ENCODE results near the gene FANCC.
A peak's percentile ranks its signal among the peaks of the same experiment; 100 is the strongest.

The FANCC gene

DNA sequence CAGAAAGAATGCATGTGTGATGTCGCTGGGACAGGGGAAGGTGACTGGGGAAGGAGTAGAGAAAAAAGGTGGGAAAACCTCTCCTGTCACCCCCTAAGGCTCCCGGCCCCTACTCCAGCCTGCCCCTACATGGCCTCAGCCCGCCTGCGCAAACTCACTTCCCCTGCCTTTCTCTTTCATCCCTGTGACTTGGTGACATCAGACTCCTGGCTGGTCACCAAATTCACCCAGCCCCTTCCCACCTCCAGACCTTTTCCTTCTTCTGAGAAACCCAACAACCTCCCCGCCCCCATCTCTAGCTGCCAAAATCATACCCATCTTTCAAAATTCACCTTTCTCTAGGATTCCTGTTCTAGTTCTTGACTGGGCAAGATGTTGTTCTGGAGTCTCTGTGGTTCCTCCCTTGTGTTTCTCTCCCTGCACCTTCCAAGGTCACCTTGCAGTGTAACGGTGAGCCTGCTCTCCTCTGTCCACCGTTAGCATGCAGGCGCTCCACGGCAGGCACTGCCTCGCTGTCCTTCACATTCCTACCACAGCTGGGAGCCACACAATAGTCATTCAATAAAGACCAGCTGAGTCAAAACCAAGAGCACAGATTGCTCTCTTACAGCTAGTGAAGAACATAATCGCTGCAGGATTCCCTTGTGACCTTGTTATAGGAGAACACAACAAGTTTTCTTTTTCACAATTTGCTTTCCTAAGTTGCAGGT is 134.5 kb downstream of the FANCC start:
- no peak for DNase-seq

DNA sequence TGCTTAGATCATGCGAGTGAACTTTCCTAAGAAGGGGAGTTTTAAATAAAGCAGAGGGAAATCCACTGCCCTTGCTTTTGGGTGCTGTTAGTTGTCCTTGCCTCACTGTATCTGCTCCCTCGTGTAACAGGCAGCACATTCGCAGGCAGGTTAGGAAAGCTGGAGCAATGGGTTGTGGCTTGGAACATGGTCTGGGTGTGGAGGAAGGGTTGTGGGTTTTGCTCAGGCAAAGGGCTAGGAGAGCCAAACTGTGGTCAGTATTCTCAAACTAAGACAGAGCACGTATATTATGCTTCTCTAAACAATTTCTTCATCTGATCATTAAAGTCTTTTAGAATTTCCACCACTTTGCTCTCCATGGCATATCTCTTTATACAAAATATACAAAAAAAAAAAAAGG is 135.7 kb downstream of the FANCC start:
- DNase-seq: no peak

DNA sequence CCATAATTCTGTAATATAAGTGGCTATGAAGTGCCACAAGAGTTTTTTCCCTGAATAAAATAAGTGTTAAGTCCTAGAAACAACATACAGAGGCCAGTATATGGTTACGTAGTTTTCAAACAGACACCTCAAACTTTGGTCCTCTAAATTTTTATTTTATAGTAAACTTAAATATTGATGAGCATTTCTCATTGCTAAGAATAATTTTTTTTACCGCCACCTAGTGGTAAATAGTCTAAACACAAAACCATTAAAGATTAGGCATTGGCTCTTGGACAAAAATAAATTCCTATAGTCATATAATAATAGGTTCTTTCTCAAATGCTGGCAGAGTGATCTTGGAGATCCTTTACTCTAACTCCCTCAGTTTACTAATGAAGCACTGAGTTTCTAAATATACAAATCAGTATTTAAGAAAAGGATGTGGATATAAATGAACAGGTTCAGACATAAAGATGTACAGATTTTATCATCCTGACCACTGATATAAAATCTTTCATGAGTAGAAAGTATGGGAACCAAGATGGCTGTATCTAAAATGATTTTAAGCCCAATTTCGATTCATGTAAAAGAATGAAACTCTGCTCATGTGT is 136.2 kb downstream of the FANCC start:
- peak in 1 of 2 donors; percentile 59 for DNase-seq

DNA sequence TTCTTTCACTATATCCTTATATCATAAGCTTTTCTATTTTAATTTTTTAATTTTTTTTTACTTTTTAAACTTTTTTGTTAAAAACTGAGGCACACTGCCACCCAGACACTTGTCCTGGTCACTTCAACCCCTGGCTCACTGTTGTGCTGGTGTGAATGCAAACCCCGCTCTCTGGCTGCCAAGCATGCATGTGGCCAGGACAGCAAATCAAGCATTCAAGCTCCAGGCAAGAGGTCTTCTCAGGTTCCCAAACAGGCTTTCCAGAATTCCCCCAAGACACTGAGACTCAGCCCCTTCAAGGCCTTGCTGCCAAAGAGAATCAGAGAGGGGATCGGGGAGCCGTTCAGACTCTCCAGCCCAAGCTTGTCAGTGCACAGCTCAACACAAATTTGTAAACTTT is 139.9 kb downstream of the FANCC start:
- no peak for DNase-seq

DNA sequence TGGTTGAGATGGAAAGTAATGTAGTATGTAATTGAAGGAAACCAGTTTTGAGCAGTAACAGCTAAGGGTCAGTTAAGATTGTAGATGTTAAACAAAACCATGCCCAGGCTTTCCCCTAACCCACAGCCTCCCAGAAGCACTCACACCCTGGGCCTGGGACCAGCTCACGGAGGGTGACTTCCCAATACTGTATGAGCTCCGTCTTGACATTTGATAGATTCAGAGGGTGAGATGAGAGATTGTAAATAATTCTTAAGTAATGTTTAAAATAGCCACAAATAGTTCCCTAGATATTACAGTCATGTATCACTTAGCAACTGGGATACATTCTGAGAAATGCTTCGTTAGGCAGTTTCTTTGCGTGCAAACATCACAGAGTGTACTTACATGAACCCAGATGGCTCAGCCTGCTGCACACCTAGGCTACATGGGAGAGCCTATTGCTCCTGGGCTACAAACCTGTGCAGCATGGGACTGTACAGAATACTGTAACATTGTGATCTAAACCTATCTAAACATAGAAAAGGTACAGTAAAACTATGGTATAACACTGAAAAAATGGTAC is 140.7 kb downstream of the FANCC start:
- DNase-seq: no peak

DNA sequence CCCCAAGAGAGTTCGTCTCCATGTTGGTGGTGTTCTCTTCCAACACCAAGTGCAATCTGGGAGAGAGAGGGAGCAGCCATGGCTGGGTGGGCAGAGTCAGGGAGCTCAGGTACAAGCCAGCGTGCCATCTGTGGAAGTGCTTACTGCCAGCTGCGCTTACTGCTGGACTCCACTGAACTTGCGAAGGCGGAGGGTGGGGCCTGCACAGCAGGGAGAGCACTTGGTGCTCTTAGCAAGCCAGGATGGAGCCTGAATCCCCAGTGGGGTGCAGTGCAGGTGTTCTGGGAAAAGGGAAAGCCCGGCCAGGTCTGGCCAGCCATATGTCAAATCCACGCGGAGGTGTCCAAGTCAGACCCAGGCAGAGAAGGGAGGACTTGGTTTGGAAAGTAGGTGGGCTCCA is 142.0 kb downstream of the FANCC start:
- no peak for DNase-seq

DNA sequence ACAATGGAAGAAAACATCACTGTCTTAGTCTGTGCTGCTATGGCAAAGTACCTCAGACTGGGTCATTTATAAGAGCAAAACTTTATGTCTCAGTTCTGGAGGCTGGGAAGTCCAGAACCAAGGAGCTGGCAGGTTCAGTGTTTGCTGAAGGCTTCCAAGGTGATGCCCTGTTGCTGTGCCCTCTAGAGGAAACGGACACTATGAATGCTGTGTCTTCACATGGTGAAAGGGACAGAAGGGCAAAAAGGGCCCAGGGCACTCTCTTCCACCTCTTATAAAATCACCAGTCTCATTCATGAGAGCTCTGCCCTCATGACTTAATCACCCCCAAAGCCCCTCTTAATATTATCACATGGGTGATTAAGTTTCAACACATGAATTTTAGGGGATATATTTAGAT is 143.5 kb downstream of the FANCC start:
- no peak for DNase-seq

DNA sequence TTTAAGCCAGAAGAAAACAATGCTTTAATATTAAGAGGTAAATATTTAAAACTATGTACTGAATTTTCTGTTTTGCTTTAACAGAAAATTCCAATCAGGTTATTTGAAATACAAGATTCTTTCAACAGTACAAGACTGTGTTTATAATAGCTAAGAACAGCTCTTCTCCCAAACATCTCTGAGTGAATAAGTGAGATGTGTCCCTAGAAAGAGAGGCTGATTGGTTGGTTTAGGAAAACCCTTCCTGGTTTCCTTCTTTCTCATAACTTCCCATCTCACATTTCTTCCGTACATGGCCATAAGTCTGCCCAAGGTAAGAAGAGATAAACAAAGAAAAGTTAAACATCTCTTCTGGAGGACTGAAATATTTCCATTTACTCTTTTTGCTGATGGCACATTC is 145.9 kb downstream of the FANCC start:
- no peak for DNase-seq

DNA sequence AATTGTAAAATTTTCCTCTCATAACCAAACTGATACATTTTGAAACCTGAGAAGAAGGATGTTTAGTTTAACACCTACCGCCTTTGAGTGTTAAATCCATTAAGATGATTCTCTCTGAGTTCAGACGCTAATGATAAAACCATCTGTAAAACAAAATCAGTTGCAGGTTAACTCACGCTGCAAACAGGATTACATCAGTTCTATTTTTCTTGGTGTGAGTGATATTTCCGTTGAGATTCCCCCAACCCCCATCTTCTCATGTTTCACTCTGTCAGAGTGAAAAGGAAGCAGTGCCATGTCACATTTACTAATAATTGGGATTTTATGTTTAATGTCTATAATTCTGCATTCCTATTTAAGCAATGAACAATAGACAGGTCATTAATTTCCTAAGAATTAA is 146.5 kb downstream of the FANCC start:
- no peak for DNase-seq

DNA sequence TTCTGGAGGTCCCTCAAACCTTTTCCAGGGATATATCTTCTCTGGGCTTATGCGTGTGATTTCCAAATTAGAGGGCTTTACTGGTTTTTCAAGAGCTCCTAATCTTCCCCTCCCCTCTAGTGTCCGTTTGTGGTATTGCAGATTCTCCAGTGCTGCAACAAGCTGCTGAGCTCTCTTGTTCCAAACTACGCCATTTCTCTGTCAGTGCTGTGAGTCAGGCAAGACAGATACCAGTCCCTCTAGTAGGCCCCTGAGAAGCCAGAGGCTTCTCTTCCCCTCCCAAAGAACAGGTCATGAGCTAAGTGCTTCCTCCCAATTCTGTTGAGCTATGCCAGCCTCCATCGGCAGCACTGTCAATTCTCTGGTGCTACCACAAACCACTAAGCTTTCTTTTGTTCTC is 149.5 kb downstream of the FANCC start:
- DNase-seq: peak; percentile 45 to 87

DNA sequence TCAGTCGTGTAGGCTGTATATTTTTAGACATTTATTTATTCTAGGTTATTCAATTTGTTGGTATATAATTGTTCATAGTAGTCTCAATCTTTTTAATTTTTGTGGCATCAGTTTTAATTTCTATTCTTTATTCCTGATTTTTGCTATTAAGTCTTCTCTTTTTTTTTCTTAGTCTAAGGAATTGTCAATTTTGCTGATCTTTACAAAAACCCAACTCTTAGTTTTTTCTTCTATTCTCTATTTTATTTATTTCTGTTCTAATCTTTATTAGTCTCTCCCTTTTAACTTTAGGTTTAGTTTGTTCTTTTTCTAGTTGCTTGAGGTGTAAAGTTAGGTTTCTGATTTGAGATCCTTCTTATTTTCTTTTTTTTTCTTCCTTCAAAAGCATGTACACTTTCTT is 152.5 kb downstream of the FANCC start:
- no peak for DNase-seq

DNA sequence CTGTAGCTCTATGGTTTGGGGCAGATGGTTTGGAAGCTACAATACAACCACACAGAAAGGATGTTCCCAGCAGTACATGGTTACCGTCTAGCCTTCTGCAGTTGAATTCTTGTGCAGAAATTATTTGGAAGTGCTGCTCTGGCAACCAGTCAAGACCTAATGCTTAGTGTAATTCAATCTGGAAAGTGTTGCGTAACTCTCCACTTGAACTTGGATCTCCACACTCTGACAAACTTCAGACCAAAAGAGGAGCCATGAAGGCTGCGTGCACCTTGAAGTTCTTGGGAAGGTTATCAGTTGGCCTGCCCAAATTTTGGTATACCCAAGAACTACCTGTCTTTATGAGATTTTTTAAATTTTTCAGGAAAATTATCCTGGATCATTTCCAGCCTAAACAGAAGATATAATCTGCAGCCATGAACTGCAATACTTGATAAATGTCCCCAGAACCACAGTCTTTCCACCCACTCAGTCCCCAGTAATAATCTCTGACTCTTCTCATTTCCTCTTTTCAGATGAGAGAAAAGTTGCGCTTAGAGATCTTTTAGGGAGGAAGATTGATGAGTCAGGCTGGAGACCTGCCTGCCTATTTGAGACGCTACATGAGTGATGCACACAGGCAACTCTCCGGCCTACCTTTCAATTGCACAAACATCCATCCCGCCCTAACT is 159.9 kb downstream of the FANCC start:
- DNase-seq: peak; percentile 77 to 80

DNA sequence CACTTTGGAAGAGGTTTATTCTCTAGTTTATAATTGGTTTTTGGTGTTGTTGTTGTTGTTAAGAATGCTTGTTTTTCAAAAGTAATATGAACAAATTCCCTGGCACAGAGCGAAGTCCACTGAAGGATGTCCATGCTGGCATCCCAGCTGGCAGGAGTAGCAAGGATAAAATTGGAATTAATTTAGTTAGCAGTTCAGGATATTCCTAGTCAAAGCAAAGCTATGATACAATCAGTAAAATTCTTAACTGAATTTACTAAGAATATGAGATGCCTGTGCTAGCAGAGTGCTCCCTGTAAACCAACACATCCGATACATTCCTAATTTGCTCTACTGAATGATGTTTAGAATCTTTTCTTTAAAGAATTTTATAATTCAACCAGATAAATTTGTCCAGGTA is 161.4 kb downstream of the FANCC start:
- no peak for DNase-seq

DNA sequence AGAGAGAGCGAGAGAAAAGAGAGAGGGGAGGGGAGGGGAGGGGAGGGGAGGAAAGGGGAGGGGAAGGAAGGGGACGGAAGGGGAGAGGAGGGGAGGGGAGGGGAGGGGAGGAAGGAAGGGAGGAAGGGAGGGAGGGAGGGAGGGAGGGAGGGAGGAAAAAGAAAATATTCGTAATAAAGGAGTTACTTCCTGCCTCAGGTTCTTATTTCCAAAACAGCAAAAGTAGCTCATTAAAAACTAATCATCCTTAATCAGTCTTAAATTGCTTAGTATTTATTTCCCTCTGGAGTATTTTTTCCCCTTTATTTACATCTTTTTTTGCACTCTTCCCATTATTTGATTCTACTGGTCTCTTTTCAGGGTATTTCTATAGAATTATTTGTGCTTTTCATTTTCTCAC is 162.3 kb downstream of the FANCC start:
- DNase-seq: no peak

DNA sequence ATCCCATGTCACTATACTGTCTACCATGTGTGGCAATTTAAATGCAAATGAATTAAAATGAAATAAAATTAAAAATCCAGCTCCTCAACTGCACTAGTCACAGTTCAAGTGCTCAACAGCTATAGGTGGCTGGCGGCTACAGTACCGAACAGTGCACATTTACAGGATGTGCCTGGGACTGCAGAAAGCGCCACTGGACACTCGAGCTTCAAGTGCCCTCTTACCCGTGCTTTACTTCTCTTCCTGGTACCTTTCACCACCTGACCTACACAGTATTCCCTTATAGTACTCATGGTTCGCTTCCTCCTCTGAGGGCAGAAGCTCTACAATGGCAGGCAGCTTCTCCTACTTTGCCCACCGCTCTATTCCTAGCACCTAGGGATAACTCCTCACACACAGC is 166.6 kb downstream of the FANCC start:
- no peak for DNase-seq

DNA sequence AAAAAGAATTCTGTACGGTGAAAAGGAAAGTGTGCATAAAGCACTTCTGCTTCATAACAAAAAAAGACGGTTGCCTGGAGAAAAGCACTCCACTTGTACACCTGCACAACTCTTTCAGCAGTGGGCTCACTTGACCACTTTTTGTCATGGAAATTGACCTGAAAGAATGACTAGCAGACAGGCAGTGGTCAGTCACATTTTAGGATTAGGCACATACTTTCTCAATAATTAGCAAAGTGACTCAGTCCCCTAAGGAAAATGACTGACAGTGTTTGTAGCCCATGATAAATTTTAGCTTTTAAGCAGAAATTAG is 169.3 kb downstream of the FANCC start:
- no peak for DNase-seq

DNA sequence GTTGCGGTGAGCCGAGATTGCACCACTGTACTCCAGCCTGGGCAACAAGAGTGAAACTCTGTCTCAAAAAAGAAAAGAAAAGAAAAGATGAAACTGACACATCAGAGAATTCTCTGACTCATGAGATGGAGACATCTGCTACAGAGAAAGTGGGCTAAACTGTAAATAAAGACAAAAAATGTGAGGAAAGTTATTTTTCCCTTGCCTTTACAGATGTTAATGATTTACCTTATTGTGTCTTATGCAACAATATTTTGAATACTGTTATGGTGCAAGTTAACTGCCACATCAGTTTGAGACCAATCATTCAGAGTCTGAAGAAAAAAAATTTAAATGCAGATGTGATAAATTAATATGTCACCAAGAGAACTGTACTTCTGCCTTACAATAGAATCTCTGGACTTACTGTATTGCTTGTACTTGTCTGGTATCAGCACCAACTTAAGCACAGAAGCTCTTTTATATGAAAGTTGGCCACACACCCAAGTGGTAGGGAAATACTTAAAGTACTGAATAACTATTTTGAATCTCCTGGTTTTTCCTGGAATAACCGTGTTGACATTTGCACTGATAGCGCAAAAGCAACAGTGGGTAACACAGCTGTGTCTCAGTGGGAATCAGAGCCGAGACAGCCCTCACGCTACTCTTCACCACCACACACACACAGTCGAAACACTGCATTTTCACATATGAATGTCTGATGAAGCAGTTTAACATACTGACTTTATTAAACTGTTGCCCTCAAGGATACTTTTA is 169.9 kb downstream of the FANCC start:
- no peak for DNase-seq

DNA sequence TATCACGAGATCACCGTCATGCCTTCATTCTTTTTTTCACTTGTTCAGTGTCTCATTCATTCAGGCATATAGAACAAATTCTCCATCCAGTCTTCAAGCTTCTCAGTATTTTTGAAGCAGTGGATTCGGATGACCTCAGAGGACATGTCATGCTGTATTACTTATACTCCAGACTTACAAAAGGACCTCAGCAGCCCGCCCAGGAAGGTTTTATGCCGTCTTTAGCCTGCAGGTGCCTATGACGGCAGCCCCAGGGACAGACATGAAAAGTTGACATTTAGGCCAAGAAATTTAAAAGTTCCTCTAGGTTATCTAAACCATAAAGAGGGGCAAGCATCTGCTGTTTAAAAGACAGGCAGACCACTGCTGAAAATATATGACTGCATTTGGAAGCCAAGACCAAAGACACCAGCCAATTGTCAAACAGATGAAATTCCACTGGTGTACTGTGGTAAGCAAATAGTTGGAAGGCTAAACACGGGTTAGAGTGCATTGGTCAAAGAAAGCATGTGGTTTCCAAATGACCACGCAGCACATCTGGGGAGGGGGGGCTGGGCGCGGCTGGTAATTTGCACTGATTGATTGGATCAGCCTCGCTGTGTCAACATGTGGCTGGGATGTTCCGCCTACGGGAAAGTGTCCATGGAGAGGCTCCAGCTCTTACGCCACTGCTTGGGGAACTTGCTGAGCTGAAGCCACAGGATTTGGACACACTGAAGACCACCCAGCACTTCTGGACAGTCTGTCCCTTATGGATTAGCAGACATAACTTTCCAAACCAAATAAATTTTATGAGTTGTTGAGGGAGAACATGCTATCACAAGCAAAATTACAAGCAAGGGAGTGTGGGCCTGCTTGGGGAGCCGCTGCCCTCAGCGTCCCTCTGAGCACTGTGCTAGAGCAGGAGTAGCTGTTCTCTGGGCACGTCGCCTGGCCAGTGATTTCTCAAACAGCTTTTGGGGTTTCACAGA is 173.6 kb downstream of the FANCC start:
- no peak for DNase-seq

DNA sequence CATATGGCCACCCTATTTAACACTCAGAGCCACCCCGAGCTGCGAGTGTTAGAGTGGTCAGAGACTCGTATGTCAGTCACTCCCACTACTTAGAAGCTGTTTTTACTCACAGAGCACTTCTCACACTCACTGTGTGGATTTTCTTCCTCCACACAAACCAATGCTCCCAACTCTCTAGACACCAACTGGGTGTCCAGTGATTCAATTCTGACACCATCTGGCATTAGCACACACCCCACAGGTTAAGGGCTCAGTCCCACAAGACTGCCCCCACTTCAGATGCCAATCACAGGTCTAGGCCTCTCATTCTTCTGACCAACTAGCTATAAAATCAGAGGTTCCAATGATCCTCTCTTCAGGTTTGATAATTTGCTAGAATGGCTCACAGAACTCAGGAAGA is 174.8 kb downstream of the FANCC start:
- no peak for DNase-seq

DNA sequence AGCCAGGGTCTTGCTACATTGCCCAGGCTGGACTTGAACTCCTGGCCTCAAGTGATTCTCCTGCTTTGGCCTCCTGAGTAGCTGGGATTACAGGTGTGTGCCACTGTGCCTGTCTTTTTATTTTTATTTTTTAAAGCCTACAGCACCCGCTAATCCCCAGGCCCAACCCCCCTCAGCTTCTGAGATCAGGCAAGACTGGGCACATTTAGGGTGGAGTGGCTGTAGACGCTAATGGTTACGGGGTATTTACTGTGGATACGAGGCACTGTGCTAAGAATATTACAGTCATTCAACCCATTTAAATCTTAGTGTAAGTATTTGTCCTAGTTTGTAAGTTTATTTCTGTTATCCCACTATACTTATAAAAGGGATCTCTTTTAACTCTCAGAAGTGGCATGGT is 175.2 kb downstream of the FANCC start:
- DNase-seq: no peak

DNA sequence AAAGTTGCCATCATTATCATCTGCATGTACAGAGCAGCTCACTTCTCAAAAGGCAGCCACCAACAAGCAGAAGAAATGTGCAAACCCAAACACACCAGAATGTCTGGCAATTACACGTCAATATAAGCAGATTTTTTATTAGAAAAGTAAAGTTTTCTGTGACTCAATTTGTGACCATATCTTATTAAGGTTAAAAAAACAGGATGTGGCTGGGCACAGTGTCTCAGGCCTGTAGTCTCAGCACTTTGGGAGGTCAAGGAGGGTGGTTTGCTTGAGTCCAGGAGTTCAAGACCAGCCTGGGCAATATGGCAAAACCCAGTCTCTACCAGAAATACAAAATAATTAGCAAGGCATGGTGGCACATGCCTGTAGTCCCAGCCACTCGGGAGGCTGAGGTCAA is 176.7 kb downstream of the FANCC start:
- no peak for DNase-seq

DNA sequence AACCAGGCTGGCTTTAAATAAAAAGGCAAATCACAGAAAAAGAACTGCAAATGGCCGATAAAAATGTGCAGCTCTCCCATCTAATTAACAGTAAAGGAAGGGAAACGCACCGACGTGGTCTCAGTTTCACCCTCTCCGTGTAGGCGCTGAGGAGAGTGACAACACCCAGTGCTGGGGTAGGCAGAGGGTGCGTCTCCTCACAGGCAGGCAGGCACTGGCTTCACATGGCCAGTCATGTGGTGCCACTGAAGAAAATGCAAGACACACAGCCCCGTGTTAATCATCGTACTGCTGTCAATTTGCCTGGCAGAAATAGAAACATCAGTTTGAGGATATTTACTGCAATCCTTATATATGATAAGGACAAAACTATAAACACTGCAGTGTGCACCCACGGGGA is 178.4 kb downstream of the FANCC start:
- no peak for DNase-seq
